Keratinocyte (primary cell): ENCODE measurements around the gene PNPLA7. TPM values are rescaled to one million over a fixed set of nuclear protein-coding genes. Genes with fewer than 3 reads are reported as not detected.

ENCODE experiments used
- DNase-seq: peaks from one replicate; pipeline ENCODE4 v3.0.0-alpha.2; 2011; ENCODE audit warnings: low read depth, missing footprints, low spot score
- FAIRE-seq: peaks from 2 replicates; lab custom pipeline; 2011; peaks lifted over from hg19 to GRCh38; lab: Jason Lieb, UNC
- H2AFZ ChIP-seq: 2 replicates; pipeline ENCODE4 v1.6.0; 2012; ENCODE audit warnings: low read length, control low read depth, inconsistent platforms; ENCODE audit not compliant: control insufficient read depth
- H3K27ac ChIP-seq: 2 replicates; pipeline ENCODE4 v1.5.1; 2011; ENCODE audit warnings: low read length; ENCODE audit not compliant: control insufficient read depth, insufficient read depth
- H3K27me3 ChIP-seq: 3 replicates; pipeline ENCODE4 v1.6.0; 2011; ENCODE audit warnings: low read length; ENCODE audit not compliant: control insufficient read depth, insufficient read depth; ENCODE audit errors: extremely low read depth
- H3K36me3 ChIP-seq, 2 experiments: 2 replicates in 1 of 2; 3 replicates in 1 of 2; pipeline ENCODE4 v1.5.1; 2011; ENCODE audit warnings: low read length in 2 of 2, mild to moderate bottlenecking in 1 of 2; ENCODE audit not compliant: control insufficient read depth in 2 of 2, insufficient read depth in 2 of 2; ENCODE audit errors: extremely low read depth in 1 of 2
- H3K4me1 ChIP-seq: 3 replicates; pipeline ENCODE4 v1.5.1; 2011; ENCODE audit warnings: low read length; ENCODE audit not compliant: control insufficient read depth, insufficient read depth; ENCODE audit errors: extremely low read depth
- H3K4me2 ChIP-seq: 3 replicates; pipeline ENCODE4 v1.6.0; 2011; ENCODE audit warnings: low read depth, low read length; ENCODE audit not compliant: control insufficient read depth, insufficient read depth; ENCODE audit errors: extremely low read depth
- H3K4me3 ChIP-seq, 3 experiments: fragments of 200-600 bp in 1 of 3; sonication (generic) in 1 of 3; 2 replicates in 2 of 3; 3 replicates in 1 of 3; pipeline ENCODE4 v1.5.1; 2011 to 2016; ENCODE audit warnings: low read length in 3 of 3, mild to moderate bottlenecking in 3 of 3, control low read depth in 2 of 3, inconsistent platforms in 1 of 3, low read depth in 1 of 3, mixed read lengths in 1 of 3, mixed run types in 1 of 3, moderate library complexity in 1 of 3; ENCODE audit not compliant: control insufficient read depth in 2 of 3, insufficient read depth in 2 of 3; ENCODE audit errors: extremely low read depth in 1 of 3
- H3K79me2 ChIP-seq: 2 replicates; pipeline ENCODE4 v1.6.0; 2012; ENCODE audit warnings: low read length; ENCODE audit not compliant: control insufficient read depth, insufficient read depth
- H3K9ac ChIP-seq: 3 replicates; pipeline ENCODE4 v1.6.0; 2011; ENCODE audit warnings: low read length; ENCODE audit not compliant: control insufficient read depth, insufficient read depth; ENCODE audit errors: extremely low read depth
- H3K9me1 ChIP-seq: 3 replicates; pipeline ENCODE4 v1.6.0; 2011; ENCODE audit warnings: low read length; ENCODE audit not compliant: control insufficient read depth, insufficient read depth; ENCODE audit errors: extremely low read depth
- H3K9me3 ChIP-seq: 2 replicates; pipeline ENCODE4 v1.5.1; 2012; ENCODE audit warnings: low read depth, low read length; ENCODE audit not compliant: control insufficient read depth
- H4K20me1 ChIP-seq: 3 replicates; pipeline ENCODE4 v1.6.0; 2011; ENCODE audit warnings: low read length; ENCODE audit not compliant: control insufficient read depth, insufficient read depth; ENCODE audit errors: extremely low read depth
- EZH2 ChIP-seq: IDR thresholded peaks from one replicate; pipeline ENCODE4 v1.6.1; 2012; ENCODE audit warnings: inconsistent platforms, mild to moderate bottlenecking, low read length, moderate library complexity
- dilution Hi-C: fragments of 300-500 bp; cut with MboI; formaldehyde crosslinking; loops from one replicate; pipeline ENCODE4 v1.7.0; 2020; ENCODE audit warnings: low sequenced_read_pairs; ENCODE audit not compliant: extremely low pct_ligation_motif_present
- polyA plus RNA-seq, 5 experiments: library from polyadenylated mRNA; depleted of rRNA in 3 of 5; stranded (reverse) in 3 of 5; stranded (forward) in 1 of 5; unstranded in 1 of 5; fragments of >200 nt; gene quantifications; 1 replicate in 1 of 5; 2 replicates in 3 of 5; 3 replicates in 1 of 5; pipeline versions ENCODE4 v1.2.1 to v1.2.3, GENCODE V29; 2011 to 2012; ENCODE audit warnings: missing spikeins in 2 of 5, low read depth in 1 of 5, low replicate concordance in 1 of 5
- TF ChIP-seq, protein P1 (sequence below), 3 experiments: IDR thresholded peaks in 1 of 3; conservative IDR thresholded peaks in 1 of 3; optimal IDR thresholded peaks in 1 of 3; 2 replicates in 2 of 3; 3 replicates in 1 of 3; pipeline versions ENCODE3 to v1.5.1; 2011; ENCODE audit warnings: low read length in 3 of 3, mild to moderate bottlenecking in 3 of 3, moderate library complexity in 2 of 3, control low read depth in 1 of 3, inconsistent platforms in 1 of 3; ENCODE audit not compliant: insufficient read depth in 2 of 3; ENCODE audit errors: extremely low read depth in 1 of 3

The PNPLA7 gene
- polyA plus RNA-seq, 1 donor (not counting 4 experiments of a cell fraction or from before 2014, with no cell fraction given), result 0.34 TPM

DNA sequence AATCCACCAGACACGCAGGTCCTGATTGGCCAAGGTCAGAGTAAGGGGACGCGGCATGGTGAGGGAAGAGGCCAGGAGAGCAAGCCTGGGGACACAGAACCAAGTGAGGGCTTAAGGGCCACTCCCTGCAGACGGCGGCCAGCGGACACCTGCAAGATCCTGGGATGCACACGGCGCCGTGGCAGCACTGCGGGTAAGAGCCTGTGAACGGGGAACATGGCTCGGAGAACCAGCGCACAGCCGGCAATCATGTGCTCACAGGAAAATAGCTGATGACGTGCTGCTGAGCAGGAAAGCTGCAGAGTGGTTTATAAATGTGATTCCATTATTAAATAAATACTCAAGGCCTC is 64.1 kb downstream of the PNPLA7 start:
- TF ChIP-seq, protein P1, sequence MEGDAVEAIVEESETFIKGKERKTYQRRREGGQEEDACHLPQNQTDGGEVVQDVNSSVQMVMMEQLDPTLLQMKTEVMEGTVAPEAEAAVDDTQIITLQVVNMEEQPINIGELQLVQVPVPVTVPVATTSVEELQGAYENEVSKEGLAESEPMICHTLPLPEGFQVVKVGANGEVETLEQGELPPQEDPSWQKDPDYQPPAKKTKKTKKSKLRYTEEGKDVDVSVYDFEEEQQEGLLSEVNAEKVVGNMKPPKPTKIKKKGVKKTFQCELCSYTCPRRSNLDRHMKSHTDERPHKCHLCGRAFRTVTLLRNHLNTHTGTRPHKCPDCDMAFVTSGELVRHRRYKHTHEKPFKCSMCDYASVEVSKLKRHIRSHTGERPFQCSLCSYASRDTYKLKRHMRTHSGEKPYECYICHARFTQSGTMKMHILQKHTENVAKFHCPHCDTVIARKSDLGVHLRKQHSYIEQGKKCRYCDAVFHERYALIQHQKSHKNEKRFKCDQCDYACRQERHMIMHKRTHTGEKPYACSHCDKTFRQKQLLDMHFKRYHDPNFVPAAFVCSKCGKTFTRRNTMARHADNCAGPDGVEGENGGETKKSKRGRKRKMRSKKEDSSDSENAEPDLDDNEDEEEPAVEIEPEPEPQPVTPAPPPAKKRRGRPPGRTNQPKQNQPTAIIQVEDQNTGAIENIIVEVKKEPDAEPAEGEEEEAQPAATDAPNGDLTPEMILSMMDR (optimal IDR thresholded peaks at IDR 0.05 in 1 of 3, IDR thresholded peaks at IDR 0.05 in 1 of 3, conservative IDR thresholded peaks at IDR 0.05 in 1 of 3; ENCODE audit: extremely low read depth in 1 of 3, insufficient read depth in 2 of 3, low read length in 3 of 3), result no peak
- no peak for TF ChIP-seq EZH2
- Histone ChIP-seq H3K4me3 (no peak overlapping the region), H3K9me3 (no peaks in the 10 kb centered on the region), H4K20me1 (no peaks in the 10 kb centered on the region), H3K4me1 (peaks cover 2% of the 10 kb centered on the region), H3K27ac (no peak overlapping the region), H3K79me2 (no peaks in the 10 kb centered on the region), H3K4me2 (no peak overlapping the region), H2AFZ (no peak overlapping the region), H3K9me1 (no peaks in the 10 kb centered on the region), H3K36me3 (no peaks in the 10 kb centered on the region), H3K27me3 (no peaks in the 10 kb centered on the region), H3K9ac (no peak overlapping the region)
- dilution Hi-C loops, result no loop called here
- FAIRE-seq, result no peak
- no peak for DNase-seq

DNA sequence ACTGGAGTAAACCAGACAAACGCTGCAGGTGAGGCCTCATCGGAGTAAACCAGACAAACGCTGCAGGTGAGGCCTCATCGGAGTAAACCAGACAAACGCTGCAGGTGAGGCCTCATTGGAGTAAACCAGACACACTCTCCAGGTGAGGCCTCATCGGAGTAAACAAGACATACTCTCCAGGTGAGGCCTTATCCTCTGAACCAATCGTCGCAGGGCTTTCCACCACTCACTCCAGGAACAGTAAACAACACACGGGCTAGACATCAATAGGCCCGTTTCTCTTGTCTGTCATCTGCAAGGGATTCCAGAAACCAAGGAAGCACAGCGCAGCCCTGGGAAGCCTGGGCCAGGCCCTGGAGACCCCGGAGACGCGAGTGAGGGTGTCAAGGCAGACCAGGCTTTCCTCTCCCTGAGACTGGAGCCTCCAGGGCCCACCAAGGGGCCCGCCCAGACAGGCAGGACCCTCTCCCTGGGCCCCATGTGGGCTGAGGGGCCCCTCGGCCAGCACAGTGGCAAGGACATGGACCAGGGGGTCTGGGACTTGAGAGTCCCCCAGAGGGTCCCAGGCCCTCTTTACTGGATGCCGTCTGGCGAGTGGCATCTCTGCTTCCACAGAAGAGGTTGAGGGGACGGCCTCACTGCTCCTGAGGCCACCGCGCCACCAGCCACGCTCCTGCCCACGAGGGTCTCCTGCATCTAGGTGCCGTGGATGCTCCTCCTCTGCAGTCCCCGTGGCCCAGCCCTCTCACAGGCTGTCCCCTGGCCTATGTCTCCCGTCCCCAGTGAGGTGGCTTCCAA is 64.7 kb downstream of the PNPLA7 start:
- DNase-seq (no peak), FAIRE-seq (no peak)
- Histone ChIP-seq H3K4me1 (peaks cover 2% of the 10 kb centered on the region), H3K9me1 (no peaks in the 10 kb centered on the region), H2AFZ (no peak overlapping the region), H4K20me1 (no peaks in the 10 kb centered on the region), H3K27me3 (no peaks in the 10 kb centered on the region), H3K27ac (no peak overlapping the region), H3K9me3 (no peaks in the 10 kb centered on the region), H3K4me2 (no peak overlapping the region), H3K36me3 (no peaks in the 10 kb centered on the region), H3K9ac (no peak overlapping the region), H3K4me3 (no peak overlapping the region), H3K79me2 (no peaks in the 10 kb centered on the region)
- dilution Hi-C loops, result no loop called here
- TF ChIP-seq, protein P1 (optimal IDR thresholded peaks at IDR 0.05 in 1 of 3, IDR thresholded peaks at IDR 0.05 in 1 of 3, conservative IDR thresholded peaks at IDR 0.05 in 1 of 3; ENCODE audit: extremely low read depth in 1 of 3, insufficient read depth in 2 of 3, low read length in 3 of 3), result no peak
- TF ChIP-seq EZH2, result no peak
